Spinal cord (tissue), 10 donors: ENCODE measurements around the gene CDC42BPA. TPM values are rescaled to one million over a fixed set of nuclear protein-coding genes. Genes with fewer than 3 reads are reported as not detected.

Experiments
- DNase-seq, 6 donors: peaks; one replicate each; pipeline versions ENCODE4 v3.0.0 to v3.0.0-alpha.2; 2013 to 2015; ENCODE audit warnings: low spot score in 6 of 6, low read depth in 4 of 6
- H3K27ac ChIP-seq: one replicate; pipeline ENCODE4 v1.5.1; 2013; ENCODE audit warnings: low read depth, low read length, control low read depth
- H3K27me3 ChIP-seq: one replicate; pipeline ENCODE4 v1.6.1; 2013; ENCODE audit warnings: low read length; ENCODE audit not compliant: control insufficient read depth, insufficient read depth
- H3K36me3 ChIP-seq: one replicate; pipeline ENCODE4 v1.6.1; 2013; ENCODE audit warnings: low read length; ENCODE audit not compliant: control insufficient read depth, insufficient read depth
- H3K4me1 ChIP-seq: one replicate; pipeline ENCODE4 v1.6.1; 2013; ENCODE audit warnings: low read length; ENCODE audit not compliant: control insufficient read depth, insufficient read depth
- H3K4me3 ChIP-seq: one replicate; pipeline ENCODE4 v1.5.1; 2013; ENCODE audit warnings: low read depth, low read length, control low read depth
- H3K9me3 ChIP-seq: one replicate; pipeline ENCODE4 v1.6.1; 2013; ENCODE audit warnings: low read length; ENCODE audit not compliant: control insufficient read depth, insufficient read depth
- WGBS: methylation state at CpG from one replicate; pipeline ENCODE4 v1.1.5; 2013; ENCODE audit warnings: missing lambda C conversion rate; ENCODE audit not compliant: insufficient coverage; 5-methylcytosine and 5-hydroxymethylcytosine counted together
- polyA plus RNA-seq, 2 donors: library from polyadenylated mRNA; unstranded; fragments of 120-200 nt; gene quantifications; one replicate each; pipeline ENCODE4 v1.2.1, GENCODE V29; 2013; ENCODE audit not compliant: insufficient read length in 2 of 2
- total RNA-seq, 2 donors: library from RNA; depleted of rRNA in 1 of 2; stranded (reverse); fragments of 120-200 nt in 1 of 2; fragments of >200 nt in 1 of 2; gene quantifications; one replicate each; pipeline versions ENCODE4 v1.2.3 to v1.2.4, GENCODE V29; 2013 to 2014
- donor health status: healthy.

Gene CDC42BPA
- total and polyA plus RNA-seq, 4 donors: 44.5 to 129 (median 55.0) TPM

- Histone ChIP-seq H3K4me3 (no peak overlapping the region), H3K36me3 (no peaks in the 10 kb centered on the region), H3K27me3 (no peaks in the 10 kb centered on the region), H3K4me1 (no peaks in the 10 kb centered on the region), H3K27ac (no peak overlapping the region), H3K9me3 (no peaks in the 10 kb centered on the region)
- WGBS: 79% methylated on average over 1 of the region's 1 CpG
- DNase-seq: no peak
Observed at GRCh38 chr1:227219715-227220292, 98.5 kb downstream of the CDC42BPA start.

- Histone ChIP-seq H3K4me1 (no peaks in the 10 kb centered on the region), H3K27me3 (no peaks in the 10 kb centered on the region), H3K36me3 (no peaks in the 10 kb centered on the region), H3K27ac (no peak overlapping the region), H3K4me3 (no peak overlapping the region), H3K9me3 (no peaks in the 10 kb centered on the region)
- 61% methylated on average over 2 of the region's 6 CpGs for WGBS
- DNase-seq: peak in 1 of 6 donors; percentile 38
Observed at GRCh38 chr1:227218870-227219573, 99.3 kb downstream of the CDC42BPA start.

DNA sequence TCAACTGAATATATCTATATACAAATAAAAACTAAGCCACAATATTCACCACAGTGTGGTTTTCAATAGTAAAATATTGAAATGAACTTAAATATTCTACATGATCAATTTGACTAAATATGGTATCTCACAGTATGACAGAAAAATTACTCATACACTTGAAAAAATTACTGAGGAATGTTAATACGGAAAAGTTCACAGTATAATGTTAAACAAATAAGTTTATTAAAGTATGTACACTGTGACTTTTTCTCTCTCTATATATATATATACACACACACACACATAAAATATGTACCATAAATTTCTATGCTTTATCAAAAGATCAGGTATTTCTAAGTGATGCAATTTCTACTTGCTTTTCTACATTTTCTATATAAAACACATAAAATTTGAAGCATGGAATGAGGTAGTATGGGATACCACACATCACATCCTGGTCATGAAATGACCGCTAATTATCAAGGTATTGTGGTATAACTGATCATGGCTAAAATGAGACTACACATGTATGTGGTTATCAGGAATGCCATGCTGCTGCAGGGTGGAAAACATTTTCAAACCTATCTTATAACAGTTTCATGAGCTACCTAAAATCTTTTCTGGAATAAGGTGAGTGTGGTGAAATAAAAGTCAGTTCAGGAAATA is 102.3 kb downstream of the CDC42BPA start:
- Histone ChIP-seq H3K4me1 (no peaks in the 10 kb centered on the region), H3K4me3 (no peak overlapping the region), H3K9me3 (no peaks in the 10 kb centered on the region), H3K36me3 (no peaks in the 10 kb centered on the region), H3K27ac (no peak overlapping the region), H3K27me3 (no peaks in the 10 kb centered on the region)
- no CpG with 5 or more reads among the region's 2 CpGs for WGBS
- no peak for DNase-seq

GRCh38 chr1:227214207-227214606 is 104.1 kb downstream of the CDC42BPA start:
- Histone ChIP-seq H3K9me3 (no peaks in the 10 kb centered on the region), H3K27me3 (no peaks in the 10 kb centered on the region), H3K4me3 (no peak overlapping the region), H3K36me3 (no peaks in the 10 kb centered on the region), H3K4me1 (no peaks in the 10 kb centered on the region), H3K27ac (no peak overlapping the region)
- 80% methylated on average over 3 of the region's 3 CpGs for whole genome bisulfite sequencing
- DNase-seq: peak in 1 of 6 donors; percentile 66

GRCh38 chr1:227213426-227213825 is 104.9 kb downstream of the CDC42BPA start:
- no peak for DNase-seq
- Histone ChIP-seq H3K9me3 (no peaks in the 10 kb centered on the region), H3K27ac (no peak overlapping the region), H3K27me3 (no peaks in the 10 kb centered on the region), H3K36me3 (no peaks in the 10 kb centered on the region), H3K4me3 (no peak overlapping the region), H3K4me1 (no peaks in the 10 kb centered on the region)
- WGBS: no CpG with 5 or more reads among the region's 4 CpGs

DNA sequence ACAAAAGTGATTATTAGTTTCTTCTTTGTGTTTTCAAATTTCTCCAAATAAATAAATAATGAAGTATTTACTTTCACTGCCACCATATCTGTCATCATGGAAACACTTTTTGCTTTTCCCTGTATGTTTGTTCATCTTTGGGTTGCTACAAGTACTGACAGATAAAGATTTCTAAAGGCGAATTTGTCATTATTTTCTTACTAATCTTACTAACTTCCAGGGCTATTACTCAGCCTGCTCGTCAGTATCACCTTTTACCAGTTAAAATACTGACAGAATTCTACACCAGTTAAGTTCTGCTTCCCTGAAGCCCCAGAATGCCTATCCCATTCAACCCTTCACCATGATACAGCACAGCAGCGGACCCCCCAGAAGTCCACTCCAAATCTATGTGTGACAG is 106.1 kb downstream of the CDC42BPA start:
- DNase-seq: no peak
- Histone ChIP-seq H3K4me3 (no peak overlapping the region), H3K27ac (no peak overlapping the region), H3K36me3 (no peaks in the 10 kb centered on the region), H3K4me1 (no peaks in the 10 kb centered on the region), H3K27me3 (no peaks in the 10 kb centered on the region), H3K9me3 (no peaks in the 10 kb centered on the region)
- WGBS: 100% methylated on average over 2 of the region's 3 CpGs

DNA sequence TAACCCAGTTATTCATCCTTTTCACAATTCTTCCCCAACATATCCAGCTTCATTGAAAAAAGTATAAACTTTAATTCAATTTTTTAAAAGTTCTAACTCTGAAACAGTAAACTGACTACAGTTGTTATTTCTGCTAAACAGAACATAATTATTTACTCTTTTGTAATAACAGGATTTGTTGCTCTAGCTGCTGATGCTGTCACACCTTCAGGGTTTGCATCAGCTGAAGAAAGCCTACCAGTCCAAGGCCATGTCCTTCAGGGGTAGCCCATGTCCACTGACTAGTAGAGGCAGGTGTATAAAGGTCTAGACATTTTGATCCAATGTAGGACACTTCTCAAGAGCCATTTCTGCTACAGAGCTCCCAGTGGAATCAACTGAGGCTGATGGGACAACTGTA is 107.7 kb downstream of the CDC42BPA start:
- Histone ChIP-seq H3K27ac (no peak overlapping the region), H3K36me3 (no peaks in the 10 kb centered on the region), H3K4me1 (no peaks in the 10 kb centered on the region), H3K4me3 (no peak overlapping the region), H3K9me3 (no peaks in the 10 kb centered on the region), H3K27me3 (no peaks in the 10 kb centered on the region)
- DNase-seq: no peak

DNA sequence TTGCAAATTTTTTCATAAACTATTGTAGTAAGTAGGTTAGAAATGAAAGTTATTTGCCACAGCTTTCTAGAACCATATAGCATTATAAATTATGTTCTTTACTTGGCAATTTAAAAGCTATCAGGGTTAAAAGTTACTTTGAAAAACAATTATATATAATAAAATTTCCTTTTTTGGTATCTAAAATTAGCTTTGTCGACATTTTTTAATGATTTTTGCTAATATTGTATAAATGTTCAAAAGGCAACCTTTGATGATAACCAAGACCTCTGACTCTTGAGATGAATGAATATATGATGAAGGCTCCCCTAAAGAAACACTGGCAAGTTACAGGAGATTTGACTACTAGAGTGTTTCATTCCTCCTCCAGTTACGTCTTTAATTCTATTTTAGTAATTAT is 121.2 kb downstream of the CDC42BPA start:
- H3K27me3 ChIP-seq: no peaks in the 10 kb centered on the region
- no peaks in the 10 kb centered on the region for H3K4me1 ChIP-seq
- no CpG with 5 or more reads among the region's 2 CpGs for WGBS
- H3K9me3 ChIP-seq: no peaks in the 10 kb centered on the region
- no peak for DNase-seq
- H3K4me3 ChIP-seq: no peak overlapping the region
- no peak overlapping the region for H3K27ac ChIP-seq
- no peaks in the 10 kb centered on the region for H3K36me3 ChIP-seq

DNA sequence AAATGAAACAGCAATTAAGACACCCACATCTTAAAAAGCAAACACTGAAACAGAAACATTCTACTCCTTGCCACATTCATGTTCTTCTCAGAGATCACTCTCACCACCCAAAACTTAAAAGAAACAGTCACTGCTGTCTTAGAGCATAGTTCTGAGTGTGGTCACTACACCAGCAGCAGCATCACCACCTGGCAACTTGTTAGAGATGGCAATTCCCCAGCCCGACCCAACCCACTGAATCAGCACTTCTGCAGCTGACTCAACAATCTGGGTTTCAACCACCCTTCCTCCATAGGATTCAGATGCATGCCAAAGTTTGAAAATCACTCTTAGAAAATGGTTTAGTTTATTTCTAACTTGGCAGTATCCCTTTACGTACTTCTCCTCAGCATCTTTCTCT is 126.1 kb downstream of the CDC42BPA start:
- Histone ChIP-seq H3K27me3 (no peaks in the 10 kb centered on the region), H3K4me3 (no peak overlapping the region), H3K4me1 (no peaks in the 10 kb centered on the region), H3K9me3 (no peaks in the 10 kb centered on the region), H3K27ac (no peak overlapping the region), H3K36me3 (no peaks in the 10 kb centered on the region)
- 40% methylated on average over 1 of the region's 2 CpGs for WGBS
- peak in 1 of 6 donors; percentile 16 for DNase-seq

DNA sequence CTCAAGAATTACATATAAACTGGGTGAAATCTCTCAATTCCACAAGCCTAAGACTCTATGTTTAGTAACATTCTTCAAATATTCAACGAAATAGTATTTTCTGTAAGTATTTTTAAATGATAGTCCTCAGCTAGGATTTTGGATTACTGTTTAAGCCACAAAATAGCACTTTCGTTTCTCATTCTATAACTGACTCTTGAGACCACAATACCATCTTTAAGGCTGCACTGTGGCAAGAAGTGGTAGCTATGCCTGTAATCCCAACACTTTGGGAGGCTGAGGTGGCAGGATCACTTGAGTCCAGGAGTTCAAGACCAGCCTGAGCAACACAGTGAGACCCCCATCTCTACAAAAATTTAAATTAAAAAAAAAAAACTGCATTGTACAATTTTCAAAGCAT is 126.7 kb downstream of the CDC42BPA start:
- no peak overlapping the region for H3K27ac ChIP-seq
- H3K4me3 ChIP-seq: no peak overlapping the region
- no peaks in the 10 kb centered on the region for H3K9me3 ChIP-seq

More for the DNA sequence above, 126.7 kb downstream of the CDC42BPA start:
- no peaks in the 10 kb centered on the region for H3K36me3 ChIP-seq
- WGBS: no CpG with 5 or more reads among the region's 2 CpGs
- DNase-seq: no peak
- no peaks in the 10 kb centered on the region for H3K4me1 ChIP-seq
- no peaks in the 10 kb centered on the region for H3K27me3 ChIP-seq
